Mucosa of rectum (tissue), 2 donors: ENCODE results near the gene PRDM5.

Experiments
- H3K27ac ChIP-seq, 2 donors: one replicate each; pipeline ENCODE4 v1.7.0; 2013; ENCODE audit warnings: inconsistent platforms in 2 of 2, low read depth in 2 of 2, low read length in 2 of 2
- H3K27me3 ChIP-seq, 2 donors: one replicate each; pipeline ENCODE4 v1.7.0; 2013; ENCODE audit warnings: low read length in 2 of 2; ENCODE audit not compliant: control insufficient read depth in 2 of 2, insufficient read depth in 2 of 2
- H3K36me3 ChIP-seq, 2 donors: one replicate each; pipeline ENCODE4 v1.7.0; 2013; ENCODE audit warnings: low read length in 2 of 2; ENCODE audit not compliant: control insufficient read depth in 2 of 2, insufficient read depth in 2 of 2
- H3K4me1 ChIP-seq, 2 donors: one replicate each; pipeline ENCODE4 v1.7.0; 2013; ENCODE audit warnings: low read length in 2 of 2, mild to moderate bottlenecking in 1 of 2; ENCODE audit not compliant: control insufficient read depth in 2 of 2, insufficient read depth in 2 of 2
- H3K4me3 ChIP-seq, 2 donors: one replicate each; pipeline ENCODE4 v1.7.0; 2013; ENCODE audit warnings: low read length in 2 of 2
- H3K9ac ChIP-seq, 2 donors: one replicate each; pipeline ENCODE4 v1.7.0; 2013; ENCODE audit warnings: low read length in 2 of 2, low read depth in 1 of 2, mild to moderate bottlenecking in 1 of 2
- H3K9me3 ChIP-seq, 2 donors: one replicate each; pipeline ENCODE4 v1.7.0; 2013; ENCODE audit warnings: low read length in 2 of 2; ENCODE audit not compliant: control insufficient read depth in 2 of 2
- donor health status: healthy.
- donor health status: Normal muscosa, but diverticular disease.

The PRDM5 gene

GRCh38 chr4:120812216-120812615 lies 110.3 kb downstream of the PRDM5 start:
- no peak overlapping the region for H3K9ac ChIP-seq
- no peaks in the 10 kb centered on the region for H3K27me3 ChIP-seq
- no peaks in the 10 kb centered on the region for H3K4me1 ChIP-seq
- H3K36me3 ChIP-seq: no peaks in the 10 kb centered on the region
- H3K27ac ChIP-seq: no peak overlapping the region
- H3K4me3 ChIP-seq: no peak overlapping the region
- peaks cover 0 to 3% of the 10 kb centered on the region in 2 donors for H3K9me3 ChIP-seq

- H3K4me1 ChIP-seq: no peaks in the 10 kb centered on the region
- no peak overlapping the region for H3K27ac ChIP-seq
- H3K9ac ChIP-seq: no peak overlapping the region
- no peaks in the 10 kb centered on the region for H3K27me3 ChIP-seq
- H3K4me3 ChIP-seq: no peak overlapping the region
- H3K36me3 ChIP-seq: no peaks in the 10 kb centered on the region
- H3K9me3 ChIP-seq: peaks cover 0 to 3% of the 10 kb centered on the region in 2 donors
Observed at GRCh38 chr4:120809518-120809917, 113.0 kb downstream of the PRDM5 start.

GRCh38 chr4:120808475-120809141 lies 113.9 kb downstream of the PRDM5 start:
- Histone ChIP-seq H3K9ac (no peak overlapping the region), H3K9me3 (peaks cover 0 to 3% of the 10 kb centered on the region in 2 donors), H3K27me3 (no peaks in the 10 kb centered on the region), H3K36me3 (no peaks in the 10 kb centered on the region), H3K4me3 (no peak overlapping the region), H3K27ac (no peak overlapping the region), H3K4me1 (no peaks in the 10 kb centered on the region)

- H3K27me3 ChIP-seq: no peaks in the 10 kb centered on the region
- no peaks in the 10 kb centered on the region for H3K4me1 ChIP-seq
- H3K4me3 ChIP-seq: no peak overlapping the region
- no peaks in the 10 kb centered on the region for H3K9me3 ChIP-seq
- no peaks in the 10 kb centered on the region for H3K36me3 ChIP-seq
- H3K27ac ChIP-seq: no peak overlapping the region
- no peak overlapping the region for H3K9ac ChIP-seq
Observed at GRCh38 chr4:120801137-120801758, 121.3 kb downstream of the PRDM5 start.

GRCh38 chr4:120798570-120798969 lies 124.0 kb downstream of the PRDM5 start:
- no peaks in the 10 kb centered on the region for H3K9me3 ChIP-seq
- no peak overlapping the region for H3K9ac ChIP-seq
- H3K4me1 ChIP-seq: no peaks in the 10 kb centered on the region
- no peaks in the 10 kb centered on the region for H3K36me3 ChIP-seq
- no peaks in the 10 kb centered on the region for H3K27me3 ChIP-seq
- no peak overlapping the region for H3K4me3 ChIP-seq
- H3K27ac ChIP-seq: no peak overlapping the region

GRCh38 chr4:120796271-120796670 lies 126.3 kb downstream of the PRDM5 start:
- H3K27ac ChIP-seq: no peak overlapping the region
- H3K4me1 ChIP-seq: no peaks in the 10 kb centered on the region
- H3K9me3 ChIP-seq: no peaks in the 10 kb centered on the region
- H3K36me3 ChIP-seq: no peaks in the 10 kb centered on the region
- H3K9ac ChIP-seq: no peak overlapping the region
- H3K27me3 ChIP-seq: no peaks in the 10 kb centered on the region
- H3K4me3 ChIP-seq: no peak overlapping the region

- Histone ChIP-seq H3K4me1 (no peaks in the 10 kb centered on the region), H3K9ac (no peak overlapping the region), H3K36me3 (no peaks in the 10 kb centered on the region), H3K27ac (no peak overlapping the region), H3K27me3 (no peaks in the 10 kb centered on the region), H3K9me3 (no peaks in the 10 kb centered on the region), H3K4me3 (no peak overlapping the region)
Observed at GRCh38 chr4:120785202-120785601, 137.3 kb downstream of the PRDM5 start.

DNA sequence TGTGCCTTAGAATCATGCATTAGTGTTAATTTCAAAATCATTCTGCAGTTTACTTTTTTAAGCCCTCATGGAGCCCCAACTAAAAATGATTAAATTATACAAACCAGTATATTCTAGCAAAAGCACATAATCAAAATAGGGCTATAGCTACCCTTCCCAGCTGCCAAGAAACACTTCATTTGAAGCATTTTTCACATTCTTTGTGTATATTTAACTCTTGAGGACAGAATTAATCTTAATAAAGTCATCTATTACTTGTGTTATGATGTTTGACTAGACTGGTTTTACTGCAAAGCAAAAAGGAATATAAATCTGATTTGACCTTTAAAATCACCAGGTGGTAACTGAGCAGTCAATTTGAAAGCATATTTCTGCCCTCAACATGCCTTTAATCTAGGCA lies 145.1 kb downstream of the PRDM5 start:
- H3K27me3 ChIP-seq: no peaks in the 10 kb centered on the region
- H3K4me3 ChIP-seq: no peak overlapping the region
- H3K27ac ChIP-seq: no peak overlapping the region
- no peaks in the 10 kb centered on the region for H3K4me1 ChIP-seq
- no peaks in the 10 kb centered on the region for H3K9me3 ChIP-seq
- H3K36me3 ChIP-seq: no peaks in the 10 kb centered on the region
- H3K9ac ChIP-seq: no peak overlapping the region

DNA sequence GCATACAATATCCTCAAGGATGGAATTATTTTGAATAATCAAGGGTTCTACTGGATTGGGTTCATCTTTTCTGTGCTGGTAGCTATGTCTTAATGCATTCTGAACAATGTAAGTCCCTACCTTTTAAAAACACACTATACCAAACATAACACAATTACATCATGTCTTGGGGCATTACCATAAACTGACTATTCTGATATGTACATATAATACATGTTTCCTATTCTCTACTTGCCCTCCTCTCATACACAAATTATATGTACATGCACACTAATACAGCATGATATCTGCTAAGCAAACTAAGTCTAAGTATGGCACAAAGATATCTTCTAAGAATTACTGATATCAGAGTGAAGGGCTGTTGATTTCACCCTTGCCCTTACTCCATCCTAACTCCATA lies 147.1 kb downstream of the PRDM5 start:
- Histone ChIP-seq H3K36me3 (no peaks in the 10 kb centered on the region), H3K9me3 (no peaks in the 10 kb centered on the region), H3K27ac (no peak overlapping the region), H3K9ac (no peak overlapping the region), H3K4me1 (no peaks in the 10 kb centered on the region), H3K27me3 (no peaks in the 10 kb centered on the region), H3K4me3 (no peak overlapping the region)

GRCh38 chr4:120773641-120774040 lies 148.9 kb downstream of the PRDM5 start:
- H3K4me1 ChIP-seq: no peaks in the 10 kb centered on the region
- H3K4me3 ChIP-seq: no peak overlapping the region
- no peaks in the 10 kb centered on the region for H3K36me3 ChIP-seq
- H3K27me3 ChIP-seq: no peaks in the 10 kb centered on the region
- H3K27ac ChIP-seq: no peak overlapping the region
- no peak overlapping the region for H3K9ac ChIP-seq
- H3K9me3 ChIP-seq: no peaks in the 10 kb centered on the region
